K562 (cell line): ENCODE results near the gene STX2. TPM values are rescaled to one million over a fixed set of nuclear protein-coding genes. Genes with fewer than 3 reads are reported as not detected.

Source experiments
- ATF7 ChIP-seq: fragments of 450-650 bp; IDR thresholded peaks from 2 replicates; pipeline ENCODE4 v1.7.1; 2014; ENCODE audit warnings: mild to moderate bottlenecking, moderate library complexity
- CREM ChIP-seq: IDR thresholded peaks from 2 replicates; pipeline ENCODE4 v1.6.1; 2014; ENCODE audit warnings: antibody characterized with exemption, low read depth
- ELF4 ChIP-seq: fragments of 450-650 bp; formaldehyde crosslinking; IDR thresholded peaks from 2 replicates; pipeline ENCODE4 v1.4.0; 2022; ENCODE audit warnings: missing genetic modification characterization
- EP400 ChIP-seq: fragments of 450-650 bp; IDR thresholded peaks from 2 replicates; pipeline ENCODE4 v1.6.1; 2017; ENCODE audit warnings: antibody characterized with exemption, mild to moderate bottlenecking, moderate library complexity
- GTF2F1 ChIP-seq: IDR thresholded peaks from 2 replicates; pipeline ENCODE4 v1.6.1; 2011; ENCODE audit warnings: low read depth, low read length, improper control_type of control experiment
- HDAC2 ChIP-seq: fragments of 450-650 bp; IDR thresholded peaks from 2 replicates; pipeline ENCODE4 v1.6.1; 2016; ENCODE audit warnings: mild to moderate bottlenecking
- POLR2AphosphoS5 ChIP-seq: IDR thresholded peaks from 2 replicates; pipeline ENCODE4 v1.6.1; 2011; ENCODE audit warnings: mild to moderate bottlenecking, low read depth, low read length, moderate library complexity; ENCODE audit not compliant: control insufficient read depth, insufficient read depth
- PPARD ChIP-seq: fragments of 250-450 bp; sonication (Bioruptor Pico); IDR thresholded peaks from 2 replicates; pipeline ENCODE4 v1.8.0; 2022; ENCODE audit warnings: inconsistent platforms, mild to moderate bottlenecking, moderate library complexity
- TEAD1 ChIP-seq, 2 experiments: fragments of 450-650 bp in 1 of 2; sonication (generic) in 1 of 2; formaldehyde crosslinking; IDR thresholded peaks; 2 replicates each; pipeline versions ENCODE4 v1.4.0 to v1.8.0; 2020 to 2022; ENCODE audit warnings: mild to moderate bottlenecking in 2 of 2, missing genetic modification reagents in 1 of 2
- ZC3H8 ChIP-seq: fragments of 450-650 bp; IDR thresholded peaks from 2 replicates; pipeline ENCODE4 v1.6.1; 2017
- ZNF311 ChIP-seq: fragments of 250-450 bp; sonication (Bioruptor Pico); IDR thresholded peaks from 2 replicates; pipeline ENCODE4 v1.4.0; 2020; ENCODE audit warnings: mild to moderate bottlenecking, moderate library complexity
- ZNF408 ChIP-seq: fragments of 250-450 bp; sonication (Bioruptor Pico); IDR thresholded peaks from 2 replicates; pipeline ENCODE4 v1.4.0; 2020; ENCODE audit warnings: low read depth, mild to moderate bottlenecking, moderate library complexity
- ZNF583 ChIP-seq: fragments of 250-450 bp; sonication (Bioruptor Pico); IDR thresholded peaks from 2 replicates; pipeline ENCODE4 v1.4.0; 2020
- polyA plus RNA-seq, 8 experiments: library from polyadenylated mRNA; depleted of rRNA in 4 of 8; stranded (reverse) in 5 of 8; unstranded in 3 of 8; fragments of >200 nt; fragmentation: Nextera tagmentation in 2 of 8; fragmentation: Illumina TruSeq in 1 of 8; extraction: Ambion mirVana in 2 of 8; extraction: Trizol in 1 of 8; gene quantifications; 2 replicates each; pipeline versions ENCODE4 v1.2.1 to v1.2.3, GENCODE V29; 2011 to 2014; ENCODE audit warnings: inconsistent platforms in 1 of 8, missing spikeins in 1 of 8
- total RNA-seq, 7 experiments: library from RNA; depleted of rRNA in 6 of 7; stranded (reverse); fragments of >200 nt in 6 of 7; fragmentation: Illumina TruSeq in 2 of 7; extraction: Trizol in 2 of 7; gene quantifications; 2 replicates each; pipeline versions ENCODE4 v1.2.1 to v1.2.3, GENCODE V29; 2011 to 2021; ENCODE audit warnings: low replicate concordance in 1 of 7
- TF ChIP-seq, protein P1 (sequence below): fragments of 200-600 bp; sonication (generic); IDR thresholded peaks from one replicate; pipeline ENCODE4 v1.6.1; 2012; ENCODE audit warnings: mild to moderate bottlenecking, low read depth, low read length, inconsistent platforms
- TF ChIP-seq, protein P2 (sequence below): fragments of 250-450 bp; sonication (Bioruptor Pico); IDR thresholded peaks from 2 replicates; pipeline ENCODE4 v1.8.0; 2021; ENCODE audit warnings: moderate library complexity, mild to moderate bottlenecking, inconsistent platforms
- TF ChIP-seq, protein P3 (sequence below): fragments of 250-450 bp; sonication (Bioruptor Pico); IDR thresholded peaks from 2 replicates; pipeline ENCODE4 v1.8.0; 2021; ENCODE audit warnings: mild to moderate bottlenecking, moderate library complexity

The STX2 gene
- total and polyA plus RNA-seq, 9 of the 15 experiments (the other 6 are each of a cell fraction or from before 2014, with no cell fraction given), result 22.2 to 54.6 (median 30.8) TPM

DNA sequence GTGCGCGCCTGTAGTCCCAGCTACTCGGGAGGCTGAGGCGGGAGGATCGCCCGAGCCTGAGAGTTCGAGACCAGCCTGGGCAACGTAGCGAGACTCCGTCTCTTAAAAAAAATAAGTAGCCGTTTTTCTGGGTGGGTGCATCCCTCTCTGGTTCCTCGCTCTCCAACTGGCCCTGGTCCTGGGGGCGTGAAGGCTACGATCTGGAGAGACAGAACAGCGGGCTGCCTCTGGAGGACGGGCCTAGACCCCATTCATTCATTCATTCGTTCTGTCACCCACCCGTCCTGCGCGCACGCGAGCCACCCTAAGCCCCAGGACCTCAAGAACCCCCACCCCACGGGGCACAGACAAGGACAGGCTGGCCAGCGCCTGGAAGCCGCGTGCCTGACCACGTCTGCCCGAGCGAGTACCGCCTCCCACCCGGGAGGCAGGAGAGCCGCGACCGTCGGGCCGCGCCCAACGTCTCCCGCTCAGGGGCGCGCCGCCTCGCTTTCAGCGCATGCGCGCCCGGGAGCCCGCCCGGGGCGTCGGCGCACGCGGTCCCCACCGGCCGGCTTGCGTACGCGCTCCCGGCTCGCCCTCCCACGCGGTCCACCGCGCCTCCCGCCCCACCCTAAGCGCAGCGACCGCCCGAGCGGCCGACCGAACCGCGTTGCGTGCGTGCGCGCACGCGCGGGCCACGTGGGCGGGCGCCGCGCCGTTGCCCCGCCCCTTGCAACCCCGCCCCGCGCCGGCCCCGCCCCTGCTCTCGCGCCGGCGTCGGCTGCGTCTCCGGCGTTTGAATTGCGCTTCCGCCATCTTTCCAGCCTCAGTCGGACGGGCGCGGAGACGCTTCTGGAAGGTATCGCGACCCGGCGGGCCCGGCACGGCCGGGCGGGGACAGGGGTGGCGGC, 32.5 kb upstream of the STX2 start, which contains the start of gene RAN (continued):
- TF ChIP-seq, protein P1, sequence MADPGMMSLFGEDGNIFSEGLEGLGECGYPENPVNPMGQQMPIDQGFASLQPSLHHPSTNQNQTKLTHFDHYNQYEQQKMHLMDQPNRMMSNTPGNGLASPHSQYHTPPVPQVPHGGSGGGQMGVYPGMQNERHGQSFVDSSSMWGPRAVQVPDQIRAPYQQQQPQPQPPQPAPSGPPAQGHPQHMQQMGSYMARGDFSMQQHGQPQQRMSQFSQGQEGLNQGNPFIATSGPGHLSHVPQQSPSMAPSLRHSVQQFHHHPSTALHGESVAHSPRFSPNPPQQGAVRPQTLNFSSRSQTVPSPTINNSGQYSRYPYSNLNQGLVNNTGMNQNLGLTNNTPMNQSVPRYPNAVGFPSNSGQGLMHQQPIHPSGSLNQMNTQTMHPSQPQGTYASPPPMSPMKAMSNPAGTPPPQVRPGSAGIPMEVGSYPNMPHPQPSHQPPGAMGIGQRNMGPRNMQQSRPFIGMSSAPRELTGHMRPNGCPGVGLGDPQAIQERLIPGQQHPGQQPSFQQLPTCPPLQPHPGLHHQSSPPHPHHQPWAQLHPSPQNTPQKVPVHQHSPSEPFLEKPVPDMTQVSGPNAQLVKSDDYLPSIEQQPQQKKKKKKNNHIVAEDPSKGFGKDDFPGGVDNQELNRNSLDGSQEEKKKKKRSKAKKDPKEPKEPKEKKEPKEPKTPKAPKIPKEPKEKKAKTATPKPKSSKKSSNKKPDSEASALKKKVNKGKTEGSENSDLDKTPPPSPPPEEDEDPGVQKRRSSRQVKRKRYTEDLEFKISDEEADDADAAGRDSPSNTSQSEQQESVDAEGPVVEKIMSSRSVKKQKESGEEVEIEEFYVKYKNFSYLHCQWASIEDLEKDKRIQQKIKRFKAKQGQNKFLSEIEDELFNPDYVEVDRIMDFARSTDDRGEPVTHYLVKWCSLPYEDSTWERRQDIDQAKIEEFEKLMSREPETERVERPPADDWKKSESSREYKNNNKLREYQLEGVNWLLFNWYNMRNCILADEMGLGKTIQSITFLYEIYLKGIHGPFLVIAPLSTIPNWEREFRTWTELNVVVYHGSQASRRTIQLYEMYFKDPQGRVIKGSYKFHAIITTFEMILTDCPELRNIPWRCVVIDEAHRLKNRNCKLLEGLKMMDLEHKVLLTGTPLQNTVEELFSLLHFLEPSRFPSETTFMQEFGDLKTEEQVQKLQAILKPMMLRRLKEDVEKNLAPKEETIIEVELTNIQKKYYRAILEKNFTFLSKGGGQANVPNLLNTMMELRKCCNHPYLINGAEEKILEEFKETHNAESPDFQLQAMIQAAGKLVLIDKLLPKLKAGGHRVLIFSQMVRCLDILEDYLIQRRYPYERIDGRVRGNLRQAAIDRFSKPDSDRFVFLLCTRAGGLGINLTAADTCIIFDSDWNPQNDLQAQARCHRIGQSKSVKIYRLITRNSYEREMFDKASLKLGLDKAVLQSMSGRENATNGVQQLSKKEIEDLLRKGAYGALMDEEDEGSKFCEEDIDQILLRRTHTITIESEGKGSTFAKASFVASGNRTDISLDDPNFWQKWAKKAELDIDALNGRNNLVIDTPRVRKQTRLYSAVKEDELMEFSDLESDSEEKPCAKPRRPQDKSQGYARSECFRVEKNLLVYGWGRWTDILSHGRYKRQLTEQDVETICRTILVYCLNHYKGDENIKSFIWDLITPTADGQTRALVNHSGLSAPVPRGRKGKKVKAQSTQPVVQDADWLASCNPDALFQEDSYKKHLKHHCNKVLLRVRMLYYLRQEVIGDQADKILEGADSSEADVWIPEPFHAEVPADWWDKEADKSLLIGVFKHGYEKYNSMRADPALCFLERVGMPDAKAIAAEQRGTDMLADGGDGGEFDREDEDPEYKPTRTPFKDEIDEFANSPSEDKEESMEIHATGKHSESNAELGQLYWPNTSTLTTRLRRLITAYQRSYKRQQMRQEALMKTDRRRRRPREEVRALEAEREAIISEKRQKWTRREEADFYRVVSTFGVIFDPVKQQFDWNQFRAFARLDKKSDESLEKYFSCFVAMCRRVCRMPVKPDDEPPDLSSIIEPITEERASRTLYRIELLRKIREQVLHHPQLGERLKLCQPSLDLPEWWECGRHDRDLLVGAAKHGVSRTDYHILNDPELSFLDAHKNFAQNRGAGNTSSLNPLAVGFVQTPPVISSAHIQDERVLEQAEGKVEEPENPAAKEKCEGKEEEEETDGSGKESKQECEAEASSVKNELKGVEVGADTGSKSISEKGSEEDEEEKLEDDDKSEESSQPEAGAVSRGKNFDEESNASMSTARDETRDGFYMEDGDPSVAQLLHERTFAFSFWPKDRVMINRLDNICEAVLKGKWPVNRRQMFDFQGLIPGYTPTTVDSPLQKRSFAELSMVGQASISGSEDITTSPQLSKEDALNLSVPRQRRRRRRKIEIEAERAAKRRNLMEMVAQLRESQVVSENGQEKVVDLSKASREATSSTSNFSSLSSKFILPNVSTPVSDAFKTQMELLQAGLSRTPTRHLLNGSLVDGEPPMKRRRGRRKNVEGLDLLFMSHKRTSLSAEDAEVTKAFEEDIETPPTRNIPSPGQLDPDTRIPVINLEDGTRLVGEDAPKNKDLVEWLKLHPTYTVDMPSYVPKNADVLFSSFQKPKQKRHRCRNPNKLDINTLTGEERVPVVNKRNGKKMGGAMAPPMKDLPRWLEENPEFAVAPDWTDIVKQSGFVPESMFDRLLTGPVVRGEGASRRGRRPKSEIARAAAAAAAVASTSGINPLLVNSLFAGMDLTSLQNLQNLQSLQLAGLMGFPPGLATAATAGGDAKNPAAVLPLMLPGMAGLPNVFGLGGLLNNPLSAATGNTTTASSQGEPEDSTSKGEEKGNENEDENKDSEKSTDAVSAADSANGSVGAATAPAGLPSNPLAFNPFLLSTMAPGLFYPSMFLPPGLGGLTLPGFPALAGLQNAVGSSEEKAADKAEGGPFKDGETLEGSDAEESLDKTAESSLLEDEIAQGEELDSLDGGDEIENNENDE, result no peak
- TF ChIP-seq ZNF408 (CRISPR knock-in tag) (no peak), GTF2F1 (0 out of 2 replicates have a peak, but pooled peaks have one; percentile 34), TEAD1 (CRISPR knock-in tag; IDR thresholded peaks at IDR 0.05) (peak in 1 of 2 experiments; percentile 59; a peak in 2 of 4 replicates), ELF4 (CRISPR knock-in tag) (no peak), ZNF583 (CRISPR knock-in tag) (no peak), CREM (peak; percentile 56; the same call in 1 of the 2 replicates), ZC3H8 (no peak), POLR2AphosphoS5 (peak; percentile 59), ATF7 (peak; percentile 12; the same call in 1 of the 2 replicates), PPARD (CRISPR knock-in tag) (no peak), ZNF311 (CRISPR knock-in tag) (no peak), HDAC2 (no peak), EP400 (peak; percentile 83)
- TF ChIP-seq, protein P2, sequence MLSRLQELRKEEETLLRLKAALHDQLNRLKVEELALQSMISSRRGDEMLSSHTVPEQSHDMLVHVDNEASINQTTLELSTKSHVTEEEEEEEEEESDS, result no peak
- TF ChIP-seq, protein P3, sequence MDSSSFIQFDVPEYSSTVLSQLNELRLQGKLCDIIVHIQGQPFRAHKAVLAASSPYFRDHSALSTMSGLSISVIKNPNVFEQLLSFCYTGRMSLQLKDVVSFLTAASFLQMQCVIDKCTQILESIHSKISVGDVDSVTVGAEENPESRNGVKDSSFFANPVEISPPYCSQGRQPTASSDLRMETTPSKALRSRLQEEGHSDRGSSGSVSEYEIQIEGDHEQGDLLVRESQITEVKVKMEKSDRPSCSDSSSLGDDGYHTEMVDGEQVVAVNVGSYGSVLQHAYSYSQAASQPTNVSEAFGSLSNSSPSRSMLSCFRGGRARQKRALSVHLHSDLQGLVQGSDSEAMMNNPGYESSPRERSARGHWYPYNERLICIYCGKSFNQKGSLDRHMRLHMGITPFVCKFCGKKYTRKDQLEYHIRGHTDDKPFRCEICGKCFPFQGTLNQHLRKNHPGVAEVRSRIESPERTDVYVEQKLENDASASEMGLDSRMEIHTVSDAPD (CRISPR knock-in tag), result no peak
